Panc1 (cell line): ENCODE data around the gene ZNF662. TPM values are rescaled to one million over a fixed set of nuclear protein-coding genes. Genes with fewer than 3 reads are reported as not detected.

Experiments
- ATAC-seq: fragments of 200-7000 bp; cut with Tn5 transposase; 2 replicates; pipeline ENCODE4 v1.9.1; 2020; ENCODE audit warnings: mild to moderate bottlenecking, moderate library complexity
- BruUV-seq: library from RNA; stranded (reverse); fragments of 400-500 nt; replicated peaks from 2 replicates; lab custom pipeline; 2021; lab: Mats Ljungman, UMichigan
- CTCF ChIA-PET: fragments of 300-600 bp; sonication (Branson Sonifier 250); formaldehyde crosslinking; loops from one replicate; lab custom pipeline; 2022; ENCODE audit warnings: antibody characterized with exemption; lab: Charles Lee
- POLR2A ChIA-PET: fragments of 300-600 bp; sonication (Branson Sonifier 250); formaldehyde crosslinking; loops from one replicate; lab custom pipeline; 2022; ENCODE audit warnings: antibody characterized with exemption; lab: Charles Lee
- DNase-seq: peaks from one replicate; pipeline ENCODE4 v3.0.0-alpha.2; 2010; ENCODE audit warnings: low read depth, low spot score
- H3K27ac ChIP-seq: 2 replicates; pipeline ENCODE4 v1.5.1; 2011; ENCODE audit warnings: mild to moderate bottlenecking, low read length, inconsistent platforms
- H3K27me3 ChIP-seq: fragments of 200-500 bp; sonication (Bioruptor generic); 2 replicates; pipeline ENCODE4 v1.6.0; 2014; ENCODE audit warnings: low read length, inconsistent platforms; ENCODE audit not compliant: control insufficient read depth, insufficient read depth
- H3K36me3 ChIP-seq: fragments of 200-500 bp; sonication (Bioruptor generic); 2 replicates; pipeline ENCODE4 v1.5.1; 2014; ENCODE audit warnings: inconsistent platforms, mild to moderate bottlenecking, low read length, moderate library complexity; ENCODE audit not compliant: control insufficient read depth, insufficient read depth
- H3K4me1 ChIP-seq: 2 replicates; pipeline ENCODE4 v1.5.1; 2011; ENCODE audit warnings: inconsistent platforms, mild to moderate bottlenecking, low read length, moderate library complexity; ENCODE audit not compliant: control insufficient read depth, insufficient read depth
- H3K4me3 ChIP-seq, 2 experiments: 2 replicates each; pipeline ENCODE4 v1.5.1; 2011 to 2012; ENCODE audit warnings: low read depth in 2 of 2, low read length in 2 of 2, mild to moderate bottlenecking in 2 of 2, inconsistent platforms in 1 of 2, moderate library complexity in 1 of 2
- H3K9me3 ChIP-seq: fragments of 200-500 bp; sonication (Bioruptor generic); 2 replicates; pipeline ENCODE4 v1.5.1; 2014; ENCODE audit warnings: low read depth, mild to moderate bottlenecking, inconsistent platforms, low read length, moderate library complexity; ENCODE audit not compliant: control insufficient read depth, insufficient read depth
- POLR2AphosphoS5 ChIP-seq: IDR thresholded peaks from 2 replicates; pipeline ENCODE4 v1.6.1; 2012; ENCODE audit warnings: mild to moderate bottlenecking, low read depth, low read length, moderate library complexity
- SIN3A ChIP-seq: IDR thresholded peaks from 2 replicates; pipeline ENCODE4 v1.6.1; 2012; ENCODE audit warnings: low read depth, mild to moderate bottlenecking, low read length, moderate library complexity, borderline replicate concordance; ENCODE audit not compliant: insufficient read depth
- TCF7L2 ChIP-seq: IDR thresholded peaks from 2 replicates; pipeline ENCODE4 v1.6.1; 2011; ENCODE audit warnings: mild to moderate bottlenecking, low read depth, low read length, inconsistent platforms
- in situ Hi-C: cut with HindIII; loops from 2 replicates; pipeline ENCODE4 v1.10.0; 2016; ENCODE audit warnings: low sequenced_read_pairs, low pct_unique_long_range_greater_than_20kb
- intact Hi-C: fragments of 100-400 bp; cut with micrococcal nuclease; formaldehyde crosslinking; loops from one replicate; pipeline ENCODE4 v1.10.0; 2022; ENCODE audit not compliant: unreplicated experiment
- total RNA-seq: library from RNA; stranded (reverse); gene quantifications from one replicate; pipeline ENCODE4 v1.2.1, GENCODE V29; 2021; ENCODE audit not compliant: unreplicated experiment
- TF ChIP-seq, protein P1 (sequence below): fragments of 450-650 bp; IDR thresholded peaks from 2 replicates; pipeline ENCODE4 v1.5.1; 2017; ENCODE audit warnings: mild to moderate bottlenecking
- TF ChIP-seq, protein P2 (sequence below), 2 experiments: IDR thresholded peaks; 2 replicates each; pipeline ENCODE4 v1.6.1; 2011 to 2012; ENCODE audit warnings: low read depth in 2 of 2, control low read depth in 1 of 2, low read length in 1 of 2, mild to moderate bottlenecking in 1 of 2, moderate library complexity in 1 of 2; ENCODE audit not compliant: insufficient read depth in 1 of 2

ZNF662 gene
- total RNA-seq, 1 experiment from 2014 or later, result not detected

DNA sequence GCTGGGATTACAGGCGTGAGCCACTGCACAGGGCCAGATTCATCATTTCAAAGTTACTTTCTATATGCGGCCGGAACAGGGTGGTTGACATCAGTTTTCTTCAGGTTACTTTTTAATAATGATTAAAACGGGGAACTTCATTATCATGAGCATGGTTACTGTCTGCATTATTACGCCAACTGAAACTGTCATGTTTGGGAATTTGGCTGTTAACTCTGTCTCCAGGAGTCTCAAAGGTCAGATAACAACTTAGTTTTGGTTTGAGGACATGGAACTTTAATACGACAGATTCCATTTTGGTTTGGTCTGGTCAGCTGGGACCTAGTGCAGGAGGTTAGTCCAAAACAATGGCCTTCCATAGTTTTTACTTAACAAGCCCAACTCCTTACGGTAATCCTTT is 38.8 kb upstream of the ZNF662 start:
- in situ Hi-C loops (no loop called here), intact Hi-C loops (no loop called here)
- no TSS peak for BruUV-seq
- DNase-seq, result no peak
- H3K27ac ChIP-seq, result no peak overlapping the region
- H3K9me3 ChIP-seq, result no peaks in the 10 kb centered on the region
- no peak for ATAC-seq
- H3K4me3 ChIP-seq, result no peak overlapping the region
- TF ChIP-seq, protein P1, sequence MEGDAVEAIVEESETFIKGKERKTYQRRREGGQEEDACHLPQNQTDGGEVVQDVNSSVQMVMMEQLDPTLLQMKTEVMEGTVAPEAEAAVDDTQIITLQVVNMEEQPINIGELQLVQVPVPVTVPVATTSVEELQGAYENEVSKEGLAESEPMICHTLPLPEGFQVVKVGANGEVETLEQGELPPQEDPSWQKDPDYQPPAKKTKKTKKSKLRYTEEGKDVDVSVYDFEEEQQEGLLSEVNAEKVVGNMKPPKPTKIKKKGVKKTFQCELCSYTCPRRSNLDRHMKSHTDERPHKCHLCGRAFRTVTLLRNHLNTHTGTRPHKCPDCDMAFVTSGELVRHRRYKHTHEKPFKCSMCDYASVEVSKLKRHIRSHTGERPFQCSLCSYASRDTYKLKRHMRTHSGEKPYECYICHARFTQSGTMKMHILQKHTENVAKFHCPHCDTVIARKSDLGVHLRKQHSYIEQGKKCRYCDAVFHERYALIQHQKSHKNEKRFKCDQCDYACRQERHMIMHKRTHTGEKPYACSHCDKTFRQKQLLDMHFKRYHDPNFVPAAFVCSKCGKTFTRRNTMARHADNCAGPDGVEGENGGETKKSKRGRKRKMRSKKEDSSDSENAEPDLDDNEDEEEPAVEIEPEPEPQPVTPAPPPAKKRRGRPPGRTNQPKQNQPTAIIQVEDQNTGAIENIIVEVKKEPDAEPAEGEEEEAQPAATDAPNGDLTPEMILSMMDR, result no peak
- TF ChIP-seq SIN3A, result no peak
- no peak for TF ChIP-seq POLR2AphosphoS5
- CTCF ChIA-PET, result no interaction called here
- no peaks in the 10 kb centered on the region for H3K27me3 ChIP-seq
- POLR2A ChIA-PET, result no interaction called here
- no peaks in the 10 kb centered on the region for H3K36me3 ChIP-seq
- no peaks in the 10 kb centered on the region for H3K4me1 ChIP-seq

DNA sequence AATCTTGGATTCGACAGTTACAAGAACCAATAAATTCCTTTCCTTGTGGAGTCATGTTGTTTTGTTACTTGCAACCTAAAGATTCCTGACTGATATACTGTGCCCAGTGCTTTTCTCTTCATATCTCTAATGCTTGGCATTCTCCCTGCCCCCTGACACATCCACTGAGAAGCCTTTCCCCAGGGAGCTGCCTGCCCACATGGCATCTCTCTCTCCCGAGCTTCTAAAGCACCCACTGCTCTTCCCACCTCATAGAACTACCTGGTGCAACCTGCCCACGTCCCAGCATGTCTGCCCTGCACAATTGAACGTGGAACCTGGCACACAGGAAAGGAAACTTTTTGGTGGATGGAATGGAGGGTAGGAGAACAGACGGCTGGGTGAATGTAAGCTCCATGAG is 37.1 kb upstream of the ZNF662 start:
- ATAC-seq, result no peak
- in situ Hi-C loops, result no loop called here
- DNase-seq, result no peak
- no peak overlapping the region for H3K4me3 ChIP-seq
- intact Hi-C loops, result no loop called here
- TF ChIP-seq TCF7L2 (no peak), SIN3A (no peak), POLR2AphosphoS5 (no peak)
- TF ChIP-seq, protein P1, result no peak
- TF ChIP-seq, protein P2, sequence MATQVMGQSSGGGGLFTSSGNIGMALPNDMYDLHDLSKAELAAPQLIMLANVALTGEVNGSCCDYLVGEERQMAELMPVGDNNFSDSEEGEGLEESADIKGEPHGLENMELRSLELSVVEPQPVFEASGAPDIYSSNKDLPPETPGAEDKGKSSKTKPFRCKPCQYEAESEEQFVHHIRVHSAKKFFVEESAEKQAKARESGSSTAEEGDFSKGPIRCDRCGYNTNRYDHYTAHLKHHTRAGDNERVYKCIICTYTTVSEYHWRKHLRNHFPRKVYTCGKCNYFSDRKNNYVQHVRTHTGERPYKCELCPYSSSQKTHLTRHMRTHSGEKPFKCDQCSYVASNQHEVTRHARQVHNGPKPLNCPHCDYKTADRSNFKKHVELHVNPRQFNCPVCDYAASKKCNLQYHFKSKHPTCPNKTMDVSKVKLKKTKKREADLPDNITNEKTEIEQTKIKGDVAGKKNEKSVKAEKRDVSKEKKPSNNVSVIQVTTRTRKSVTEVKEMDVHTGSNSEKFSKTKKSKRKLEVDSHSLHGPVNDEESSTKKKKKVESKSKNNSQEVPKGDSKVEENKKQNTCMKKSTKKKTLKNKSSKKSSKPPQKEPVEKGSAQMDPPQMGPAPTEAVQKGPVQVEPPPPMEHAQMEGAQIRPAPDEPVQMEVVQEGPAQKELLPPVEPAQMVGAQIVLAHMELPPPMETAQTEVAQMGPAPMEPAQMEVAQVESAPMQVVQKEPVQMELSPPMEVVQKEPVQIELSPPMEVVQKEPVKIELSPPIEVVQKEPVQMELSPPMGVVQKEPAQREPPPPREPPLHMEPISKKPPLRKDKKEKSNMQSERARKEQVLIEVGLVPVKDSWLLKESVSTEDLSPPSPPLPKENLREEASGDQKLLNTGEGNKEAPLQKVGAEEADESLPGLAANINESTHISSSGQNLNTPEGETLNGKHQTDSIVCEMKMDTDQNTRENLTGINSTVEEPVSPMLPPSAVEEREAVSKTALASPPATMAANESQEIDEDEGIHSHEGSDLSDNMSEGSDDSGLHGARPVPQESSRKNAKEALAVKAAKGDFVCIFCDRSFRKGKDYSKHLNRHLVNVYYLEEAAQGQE (IDR thresholded peaks at IDR 0.05; ENCODE audit: insufficient read depth in 1 of 2, low read depth in 2 of 2, low read length in 1 of 2), result no peak
- no TSS peak for BruUV-seq
- H3K27ac ChIP-seq, result no peak overlapping the region
- ChIA-PET CTCF (no interaction called here), POLR2A (no interaction called here)
- no peaks in the 10 kb centered on the region for H3K36me3 ChIP-seq
- no peaks in the 10 kb centered on the region for H3K9me3 ChIP-seq
- no peaks in the 10 kb centered on the region for H3K4me1 ChIP-seq
- H3K27me3 ChIP-seq, result no peaks in the 10 kb centered on the region
